Suprapubic skin (tissue), 4 donors: ENCODE measurements around the gene CAPN11.
A peak's percentile ranks its signal among the peaks of the same experiment; 100 is the strongest.

ENCODE experiments used
- POLR2A ChIP-seq, 2 donors: fragments of 450-650 bp; IDR thresholded peaks; one replicate each; pipeline ENCODE4 v1.6.1; 2017; ENCODE audit warnings: antibody characterized with exemption in 2 of 2, mild to moderate bottlenecking in 2 of 2, moderate library complexity in 2 of 2
- POLR2AphosphoS5 ChIP-seq, 3 donors: sonication (generic); formaldehyde crosslinking; IDR thresholded peaks; one replicate each; pipeline ENCODE4 v1.6.1; 2017; ENCODE audit warnings: antibody characterized with exemption in 3 of 3
- TF ChIP-seq, protein P1 (sequence below), 2 donors: fragments of 200-600 bp in 1 of 2; fragments of 450-650 bp in 1 of 2; sonication (generic) in 1 of 2; IDR thresholded peaks; one replicate each; pipeline ENCODE4 v1.5.1; 2016 to 2019; ENCODE audit warnings: antibody characterized with exemption in 2 of 2, mild to moderate bottlenecking in 1 of 2, moderate library complexity in 1 of 2

DNA sequence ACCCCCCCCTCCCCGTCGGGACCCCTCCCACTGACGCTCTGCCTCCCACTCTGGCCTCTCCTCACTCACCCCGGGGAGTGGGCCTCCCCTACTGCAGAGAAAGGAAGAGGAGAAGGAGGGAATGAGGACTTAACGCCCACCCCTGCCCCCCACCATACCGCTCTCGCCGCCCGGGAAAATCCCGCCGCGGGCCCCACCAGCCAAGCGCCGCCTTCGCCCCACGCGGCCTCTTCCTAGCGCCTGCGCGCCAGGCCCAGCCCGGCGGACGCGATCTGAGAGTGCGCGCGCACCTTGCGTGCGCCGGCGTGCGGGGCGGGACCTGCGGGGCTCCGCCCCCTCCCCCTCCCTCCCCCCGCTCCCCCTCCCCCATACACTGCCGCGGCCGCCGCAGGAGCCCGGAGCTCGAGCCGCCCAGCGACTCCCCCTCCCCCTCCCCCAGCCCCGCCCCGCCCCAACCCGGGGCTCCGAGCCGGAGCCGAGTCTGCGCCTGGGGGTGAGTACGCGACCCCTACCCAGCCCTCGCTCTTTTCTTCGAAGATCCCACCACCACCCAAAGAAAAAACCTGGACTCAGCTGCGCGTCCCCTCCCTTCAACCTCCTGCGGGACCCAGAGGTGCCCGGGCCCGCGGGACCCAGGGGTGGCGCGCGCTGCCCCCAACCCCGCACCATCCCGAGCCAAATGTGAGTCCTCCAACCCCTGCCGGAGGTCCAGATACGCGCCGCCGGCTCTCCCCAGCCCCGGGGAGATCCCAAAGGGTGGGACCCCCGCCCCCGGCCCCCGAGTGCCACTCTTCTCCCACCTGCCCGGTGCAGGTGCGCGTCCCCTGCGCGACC is 31.2 kb upstream of the CAPN11 start, which contains the start of the genes MRPL14 and TMEM63B:
- peak in 1 of 2 donors; percentile 47 for TF ChIP-seq POLR2A (IDR thresholded peaks at IDR 0.05)
- TF ChIP-seq, protein P1, sequence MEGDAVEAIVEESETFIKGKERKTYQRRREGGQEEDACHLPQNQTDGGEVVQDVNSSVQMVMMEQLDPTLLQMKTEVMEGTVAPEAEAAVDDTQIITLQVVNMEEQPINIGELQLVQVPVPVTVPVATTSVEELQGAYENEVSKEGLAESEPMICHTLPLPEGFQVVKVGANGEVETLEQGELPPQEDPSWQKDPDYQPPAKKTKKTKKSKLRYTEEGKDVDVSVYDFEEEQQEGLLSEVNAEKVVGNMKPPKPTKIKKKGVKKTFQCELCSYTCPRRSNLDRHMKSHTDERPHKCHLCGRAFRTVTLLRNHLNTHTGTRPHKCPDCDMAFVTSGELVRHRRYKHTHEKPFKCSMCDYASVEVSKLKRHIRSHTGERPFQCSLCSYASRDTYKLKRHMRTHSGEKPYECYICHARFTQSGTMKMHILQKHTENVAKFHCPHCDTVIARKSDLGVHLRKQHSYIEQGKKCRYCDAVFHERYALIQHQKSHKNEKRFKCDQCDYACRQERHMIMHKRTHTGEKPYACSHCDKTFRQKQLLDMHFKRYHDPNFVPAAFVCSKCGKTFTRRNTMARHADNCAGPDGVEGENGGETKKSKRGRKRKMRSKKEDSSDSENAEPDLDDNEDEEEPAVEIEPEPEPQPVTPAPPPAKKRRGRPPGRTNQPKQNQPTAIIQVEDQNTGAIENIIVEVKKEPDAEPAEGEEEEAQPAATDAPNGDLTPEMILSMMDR (IDR thresholded peaks at IDR 0.05), result no peak
- no peak for TF ChIP-seq POLR2AphosphoS5 (IDR thresholded peaks at IDR 0.05)
